ENCODE measurements around the gene POLR1D.

Gene POLR1D

DNA sequence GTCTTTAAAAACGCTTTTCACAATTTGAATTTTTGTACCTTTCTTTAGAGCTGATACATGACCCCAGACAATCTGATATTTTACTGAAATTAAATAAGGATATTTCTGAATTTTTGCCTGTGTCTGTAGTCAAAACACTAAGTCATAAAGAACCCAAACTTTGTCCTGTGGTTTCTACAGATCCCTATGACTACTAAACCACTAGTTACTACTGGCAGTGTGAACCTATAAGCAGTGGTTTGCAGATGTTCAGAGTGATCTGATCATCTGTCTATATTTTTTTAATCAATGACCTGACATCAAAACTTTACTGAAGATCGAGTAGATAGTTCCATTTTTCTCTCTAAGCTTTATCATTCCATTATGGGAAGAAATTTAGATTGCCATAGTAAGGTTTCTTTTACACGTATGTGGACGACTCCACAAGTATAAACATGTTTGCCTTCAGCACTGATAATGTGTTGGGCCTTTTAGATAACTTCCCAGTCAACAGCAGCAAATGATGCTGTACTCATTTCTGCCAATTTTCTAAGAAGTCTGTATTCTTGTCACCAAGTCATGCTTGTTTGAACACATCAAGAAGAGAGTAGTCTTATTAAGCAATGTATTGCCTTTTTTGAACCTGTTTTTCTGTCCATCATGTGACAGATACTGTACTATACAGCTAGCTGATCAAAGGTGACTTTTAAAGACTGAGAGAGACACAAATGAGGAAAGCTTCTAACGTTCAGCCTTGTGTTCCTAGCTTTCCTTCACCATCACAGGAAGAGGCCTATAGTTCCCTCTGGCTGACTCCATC is 21.8 kb downstream of the POLR1D start:
- Histone ChIP-seq H3K4me3 (IDR thresholded peaks at IDR 0.05; ENCODE audit: insufficient read depth, low read depth, low read length) (no peak overlapping the region), H3K9ac (no peak overlapping the region), H3K4me1 (ENCODE audit: low read depth, poor library complexity, severe bottlenecking) (peaks cover 9% of the 10 kb centered on the region), H4K20me1 (ENCODE audit: insufficient read depth) (no peaks in the 10 kb centered on the region), H3K79me2 (ENCODE audit: insufficient read depth, low read depth) (peaks cover 13% of the 10 kb centered on the region; the same call in 1 of the 2 replicates), H3K27me3 (ENCODE audit: insufficient read depth, low read depth) (no peaks in the 10 kb centered on the region), H3K36me3 (ENCODE audit: insufficient read depth) (no peaks in the 10 kb centered on the region), H3K27ac (no peak overlapping the region), H2AFZ (ENCODE audit: low read depth) (no peak overlapping the region), H3K4me2 (no peak overlapping the region)
- TF ChIP-seq, protein P1, sequence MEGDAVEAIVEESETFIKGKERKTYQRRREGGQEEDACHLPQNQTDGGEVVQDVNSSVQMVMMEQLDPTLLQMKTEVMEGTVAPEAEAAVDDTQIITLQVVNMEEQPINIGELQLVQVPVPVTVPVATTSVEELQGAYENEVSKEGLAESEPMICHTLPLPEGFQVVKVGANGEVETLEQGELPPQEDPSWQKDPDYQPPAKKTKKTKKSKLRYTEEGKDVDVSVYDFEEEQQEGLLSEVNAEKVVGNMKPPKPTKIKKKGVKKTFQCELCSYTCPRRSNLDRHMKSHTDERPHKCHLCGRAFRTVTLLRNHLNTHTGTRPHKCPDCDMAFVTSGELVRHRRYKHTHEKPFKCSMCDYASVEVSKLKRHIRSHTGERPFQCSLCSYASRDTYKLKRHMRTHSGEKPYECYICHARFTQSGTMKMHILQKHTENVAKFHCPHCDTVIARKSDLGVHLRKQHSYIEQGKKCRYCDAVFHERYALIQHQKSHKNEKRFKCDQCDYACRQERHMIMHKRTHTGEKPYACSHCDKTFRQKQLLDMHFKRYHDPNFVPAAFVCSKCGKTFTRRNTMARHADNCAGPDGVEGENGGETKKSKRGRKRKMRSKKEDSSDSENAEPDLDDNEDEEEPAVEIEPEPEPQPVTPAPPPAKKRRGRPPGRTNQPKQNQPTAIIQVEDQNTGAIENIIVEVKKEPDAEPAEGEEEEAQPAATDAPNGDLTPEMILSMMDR (conservative IDR thresholded peaks at IDR 0.05; ENCODE audit: low read depth, low read length), result no peak

DNA sequence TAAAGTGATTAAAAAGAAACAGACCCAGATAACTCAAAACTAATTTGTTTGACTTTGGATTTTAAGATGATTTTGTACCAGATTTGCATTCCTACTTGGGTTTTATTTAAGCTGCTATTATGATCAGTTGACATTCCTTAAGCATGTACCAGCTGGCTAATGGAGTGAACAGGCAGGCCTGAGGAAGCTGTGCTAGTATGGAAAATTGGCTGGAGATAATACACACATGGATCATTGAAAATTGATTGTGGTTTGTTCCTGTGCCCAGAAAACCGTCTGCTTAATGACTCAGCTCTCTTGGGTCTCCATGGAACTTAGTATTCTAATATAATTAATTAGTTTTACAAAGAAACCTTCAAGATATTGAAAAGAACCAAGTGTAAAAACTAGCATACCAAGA is 22.6 kb downstream of the POLR1D start:
- TF ChIP-seq, protein P1 (conservative IDR thresholded peaks at IDR 0.05; ENCODE audit: low read depth, low read length), result no peak
- Histone ChIP-seq H3K4me1 (ENCODE audit: low read depth, poor library complexity, severe bottlenecking) (peaks cover 1% of the 10 kb centered on the region), H3K79me2 (ENCODE audit: insufficient read depth, low read depth) (peaks cover 6% of the 10 kb centered on the region; the same call in 1 of the 2 replicates), H3K27me3 (ENCODE audit: insufficient read depth, low read depth) (no peaks in the 10 kb centered on the region), H4K20me1 (ENCODE audit: insufficient read depth) (no peaks in the 10 kb centered on the region), H3K4me2 (no peak overlapping the region), H2AFZ (ENCODE audit: low read depth) (no peak overlapping the region), H3K36me3 (ENCODE audit: insufficient read depth) (no peaks in the 10 kb centered on the region), H3K4me3 (IDR thresholded peaks at IDR 0.05; ENCODE audit: insufficient read depth, low read depth, low read length) (no peak overlapping the region), H3K9ac (no peak overlapping the region), H3K27ac (no peak overlapping the region)

DNA sequence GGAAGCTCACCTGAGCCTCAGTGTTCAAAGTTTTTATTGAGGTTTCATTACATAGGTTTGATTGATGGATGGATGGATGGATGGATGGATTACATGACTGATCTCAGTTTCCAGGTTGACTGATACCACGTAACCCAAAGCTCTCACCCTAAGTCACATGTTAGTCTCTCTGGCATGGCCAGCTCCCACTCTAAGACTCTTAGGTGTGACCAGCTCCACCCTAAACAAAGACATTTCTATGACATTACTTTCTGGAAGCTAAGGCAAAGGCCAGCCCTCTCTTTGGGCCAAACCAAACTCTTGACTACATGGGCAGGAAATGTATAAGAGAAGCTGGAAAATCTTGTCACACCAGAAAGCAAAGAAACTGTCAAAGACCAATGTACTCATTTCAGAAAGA is 28.6 kb downstream of the POLR1D start:
- Histone ChIP-seq H3K4me1 (ENCODE audit: low read depth, poor library complexity, severe bottlenecking) (no peaks in the 10 kb centered on the region), H4K20me1 (ENCODE audit: insufficient read depth) (no peaks in the 10 kb centered on the region), H3K9ac (no peak overlapping the region), H3K4me3 (IDR thresholded peaks at IDR 0.05; ENCODE audit: insufficient read depth, low read depth, low read length) (no peak overlapping the region), H3K79me2 (ENCODE audit: insufficient read depth, low read depth) (no peaks in the 10 kb centered on the region), H3K27me3 (ENCODE audit: insufficient read depth, low read depth) (no peaks in the 10 kb centered on the region), H2AFZ (ENCODE audit: low read depth) (no peak overlapping the region), H3K36me3 (ENCODE audit: insufficient read depth) (0 out of 2 replicates have a peak, but pooled peaks cover 6% of the 10 kb centered on the region), H3K27ac (no peak overlapping the region), H3K4me2 (no peak overlapping the region)
- TF ChIP-seq, protein P1 (conservative IDR thresholded peaks at IDR 0.05; ENCODE audit: low read depth, low read length), result no peak

DNA sequence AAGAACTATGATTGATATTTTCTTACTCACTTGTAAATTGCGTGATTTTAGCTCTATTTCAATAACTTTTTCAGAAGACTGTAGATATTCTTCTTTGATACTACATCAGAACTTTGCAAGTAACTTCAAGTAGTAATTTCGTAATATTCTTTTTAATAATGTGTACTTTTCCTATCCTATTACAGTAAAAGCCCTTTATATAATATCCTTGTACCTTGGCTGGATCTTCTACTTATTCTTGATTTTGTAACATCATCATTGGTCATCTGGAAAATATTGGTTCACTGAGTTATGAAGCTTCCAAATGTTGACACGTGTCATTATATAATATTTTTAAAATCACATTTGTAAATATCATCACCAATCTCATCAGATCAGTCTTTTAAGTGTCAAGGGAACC is 32.4 kb downstream of the POLR1D start:
- no peaks in the 10 kb centered on the region for H4K20me1 ChIP-seq (ENCODE audit: insufficient read depth)

More for the DNA sequence above, 32.4 kb downstream of the POLR1D start:
- Histone ChIP-seq H3K4me1 (ENCODE audit: low read depth, poor library complexity, severe bottlenecking) (no peaks in the 10 kb centered on the region), H3K27me3 (ENCODE audit: insufficient read depth, low read depth) (no peaks in the 10 kb centered on the region), H3K36me3 (ENCODE audit: insufficient read depth) (0 out of 2 replicates have a peak, but pooled peaks cover 6% of the 10 kb centered on the region), H3K79me2 (ENCODE audit: insufficient read depth, low read depth) (no peaks in the 10 kb centered on the region), H3K4me2 (no peak overlapping the region), H2AFZ (ENCODE audit: low read depth) (no peak overlapping the region), H3K9ac (no peak overlapping the region), H3K4me3 (IDR thresholded peaks at IDR 0.05; ENCODE audit: insufficient read depth, low read depth, low read length) (no peak overlapping the region), H3K27ac (no peak overlapping the region)
- TF ChIP-seq, protein P1 (conservative IDR thresholded peaks at IDR 0.05; ENCODE audit: low read depth, low read length), result no peak
